Tibial nerve (tissue), 4 donors: Measurements from ENCODE around the gene YY1.

Experiments
- CTCF ChIP-seq, 5 experiments: fragments of 200-600 bp in 3 of 5; fragments of 450-650 bp in 2 of 5; sonication (generic) in 3 of 5; IDR thresholded peaks; one replicate each; pipeline ENCODE4 v1.5.1; 2016 to 2019; ENCODE audit warnings: antibody characterized with exemption in 5 of 5, mild to moderate bottlenecking in 3 of 5, moderate library complexity in 2 of 5
- EP300 ChIP-seq, 2 donors: sonication (generic); formaldehyde crosslinking; IDR thresholded peaks; one replicate each; pipeline ENCODE4 v1.6.1; 2017; ENCODE audit warnings: antibody characterized with exemption in 2 of 2, mild to moderate bottlenecking in 1 of 2
- POLR2A ChIP-seq, 2 donors: fragments of 450-650 bp; IDR thresholded peaks; one replicate each; pipeline ENCODE4 v1.6.1; 2017; ENCODE audit warnings: antibody characterized with exemption in 2 of 2, mild to moderate bottlenecking in 2 of 2, moderate library complexity in 2 of 2

GRCh38 chr14:100288382-100289185 is 49.6 kb downstream of the YY1 start:
- no peak for TF ChIP-seq POLR2A (IDR thresholded peaks at IDR 0.05)
- no peak for TF ChIP-seq CTCF (IDR thresholded peaks at IDR 0.05)
- TF ChIP-seq EP300 (IDR thresholded peaks at IDR 0.05) = no peak
